Sigmoid colon (tissue), 4 donors: ENCODE results near the gene UBE2Q2.

Experiments used
- EP300 ChIP-seq, 4 donors: sonication (generic); formaldehyde crosslinking; IDR thresholded peaks; one replicate each; pipeline ENCODE4 v1.6.1; 2017; ENCODE audit warnings: antibody characterized with exemption in 4 of 4
- POLR2A ChIP-seq, 2 donors: fragments of 450-650 bp; IDR thresholded peaks; one replicate each; pipeline ENCODE4 v1.6.1; 2016; ENCODE audit warnings: antibody characterized with exemption in 2 of 2, mild to moderate bottlenecking in 2 of 2, moderate library complexity in 2 of 2
- TF ChIP-seq, protein P1 (sequence below), 4 experiments: fragments of 450-650 bp in 3 of 4; fragments of 200-600 bp in 1 of 4; IDR thresholded peaks; one replicate each; pipeline ENCODE4 v1.5.1; 2016 to 2019; ENCODE audit warnings: antibody characterized with exemption in 4 of 4, mild to moderate bottlenecking in 3 of 4, moderate library complexity in 2 of 4

DNA sequence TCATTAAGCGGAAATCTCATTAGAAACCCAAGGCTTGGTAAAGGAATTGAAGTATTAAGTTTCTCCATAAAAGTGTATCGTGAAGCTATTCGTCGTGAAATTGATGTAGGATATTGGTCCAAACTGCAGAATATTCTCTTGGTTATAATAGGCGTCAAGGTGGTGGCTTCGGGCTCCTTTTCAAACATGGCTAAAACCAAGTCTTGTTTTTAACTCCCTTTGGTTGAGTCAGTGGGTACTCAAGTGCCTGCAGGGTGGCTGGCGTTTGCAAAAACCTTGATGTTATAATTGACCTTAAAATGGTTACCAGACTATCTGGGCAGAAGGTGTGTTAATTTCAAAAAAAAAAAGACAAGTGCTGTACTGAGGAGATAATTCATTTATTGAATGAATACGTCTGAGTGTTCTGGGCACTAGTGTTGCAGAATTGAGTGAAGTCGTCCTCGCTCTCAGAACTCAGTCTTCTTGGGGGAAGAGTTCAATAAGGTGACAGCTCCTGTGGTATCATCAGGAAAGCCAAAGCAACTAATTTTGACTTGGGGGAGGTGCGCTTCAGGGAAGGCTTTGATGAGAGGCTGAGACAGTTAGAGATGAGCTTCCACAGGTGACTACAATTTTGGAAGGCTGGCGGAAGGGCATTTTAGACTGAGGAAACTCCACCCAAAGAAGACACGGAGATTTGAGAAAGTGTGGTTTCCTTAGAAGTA lies 1.5 kb downstream of the UBE2Q2 start:
- TF ChIP-seq, protein P1, sequence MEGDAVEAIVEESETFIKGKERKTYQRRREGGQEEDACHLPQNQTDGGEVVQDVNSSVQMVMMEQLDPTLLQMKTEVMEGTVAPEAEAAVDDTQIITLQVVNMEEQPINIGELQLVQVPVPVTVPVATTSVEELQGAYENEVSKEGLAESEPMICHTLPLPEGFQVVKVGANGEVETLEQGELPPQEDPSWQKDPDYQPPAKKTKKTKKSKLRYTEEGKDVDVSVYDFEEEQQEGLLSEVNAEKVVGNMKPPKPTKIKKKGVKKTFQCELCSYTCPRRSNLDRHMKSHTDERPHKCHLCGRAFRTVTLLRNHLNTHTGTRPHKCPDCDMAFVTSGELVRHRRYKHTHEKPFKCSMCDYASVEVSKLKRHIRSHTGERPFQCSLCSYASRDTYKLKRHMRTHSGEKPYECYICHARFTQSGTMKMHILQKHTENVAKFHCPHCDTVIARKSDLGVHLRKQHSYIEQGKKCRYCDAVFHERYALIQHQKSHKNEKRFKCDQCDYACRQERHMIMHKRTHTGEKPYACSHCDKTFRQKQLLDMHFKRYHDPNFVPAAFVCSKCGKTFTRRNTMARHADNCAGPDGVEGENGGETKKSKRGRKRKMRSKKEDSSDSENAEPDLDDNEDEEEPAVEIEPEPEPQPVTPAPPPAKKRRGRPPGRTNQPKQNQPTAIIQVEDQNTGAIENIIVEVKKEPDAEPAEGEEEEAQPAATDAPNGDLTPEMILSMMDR (IDR thresholded peaks at IDR 0.05): no peak
- TF ChIP-seq POLR2A (IDR thresholded peaks at IDR 0.05) (no peak), EP300 (IDR thresholded peaks at IDR 0.05) (no peak)
